GM23248 (cell line): Measurements from ENCODE around the gene SMPD3. TPM values are rescaled to one million over a fixed set of nuclear protein-coding genes. Genes with fewer than 3 reads are reported as not detected.

ENCODE experiments used
- DNase-seq: peaks from one replicate; pipeline ENCODE4 v3.0.0-alpha.2; 2015
- H2AFZ ChIP-seq: fragments of 200-600 bp; sonication (generic); 2 replicates; pipeline ENCODE4 v1.6.1; 2016; ENCODE audit warnings: antibody characterized with exemption
- H3F3A ChIP-seq: fragments of 200-600 bp; sonication (generic); 2 replicates; pipeline ENCODE4 v1.6.1; 2016; ENCODE audit warnings: mild to moderate bottlenecking, antibody characterized with exemption, mixed run types; ENCODE audit not compliant: insufficient read depth
- H3K27ac ChIP-seq: fragments of 200-600 bp; sonication (generic); 2 replicates; pipeline ENCODE4 v1.5.1; 2016; ENCODE audit warnings: mild to moderate bottlenecking
- H3K27me3 ChIP-seq: fragments of 200-600 bp; sonication (generic); replicated peaks from 2 replicates; pipeline ENCODE4 v1.6.1; 2016; ENCODE audit warnings: mild to moderate bottlenecking; ENCODE audit not compliant: insufficient read depth
- H3K36me3 ChIP-seq: fragments of 200-600 bp; sonication (generic); 2 replicates; pipeline ENCODE4 v1.6.1; 2016; ENCODE audit warnings: low read depth, mild to moderate bottlenecking
- H3K4me1 ChIP-seq: fragments of 200-600 bp; sonication (generic); 2 replicates; pipeline ENCODE4 v1.6.1; 2016; ENCODE audit warnings: mild to moderate bottlenecking; ENCODE audit not compliant: insufficient read depth
- H3K4me2 ChIP-seq: fragments of 200-600 bp; sonication (generic); one replicate; pipeline ENCODE4 v1.6.1; 2016; ENCODE audit warnings: mild to moderate bottlenecking; ENCODE audit not compliant: unreplicated experiment
- H3K4me3 ChIP-seq: fragments of 200-600 bp; sonication (generic); 2 replicates; pipeline ENCODE4 v1.5.1; 2016; ENCODE audit warnings: mild to moderate bottlenecking
- H3K79me2 ChIP-seq: fragments of 200-600 bp; sonication (generic); 2 replicates; pipeline ENCODE4 v1.6.1; 2016; ENCODE audit warnings: mild to moderate bottlenecking; ENCODE audit not compliant: insufficient read depth
- H3K9ac ChIP-seq: fragments of 200-600 bp; sonication (generic); 2 replicates; pipeline ENCODE4 v1.6.1; 2016; ENCODE audit warnings: mild to moderate bottlenecking
- H3K9me2 ChIP-seq: fragments of 200-600 bp; sonication (generic); 2 replicates; pipeline ENCODE4 v1.6.1; 2016; ENCODE audit warnings: mixed run types, mild to moderate bottlenecking, moderate library complexity; ENCODE audit not compliant: insufficient read depth
- H3K9me3 ChIP-seq: fragments of 200-600 bp; sonication (generic); one replicate; pipeline ENCODE4 v1.6.1; 2017; ENCODE audit warnings: low read depth
- H4K20me1 ChIP-seq: fragments of 200-600 bp; sonication (generic); 2 replicates; pipeline ENCODE4 v1.6.0; 2016; ENCODE audit not compliant: insufficient read depth
- EZH2 ChIP-seq: fragments of 200-600 bp; sonication (generic); IDR thresholded peaks from 2 replicates; pipeline ENCODE4 v1.6.1; 2018; ENCODE audit warnings: antibody characterized with exemption, mild to moderate bottlenecking; ENCODE audit not compliant: insufficient read depth, poor library complexity, severe bottlenecking
- EZH2phosphoT487 ChIP-seq: fragments of 200-600 bp; sonication (generic); IDR thresholded peaks from 2 replicates; pipeline ENCODE4 v1.6.1; 2018; ENCODE audit warnings: antibody characterized with exemption, moderate library complexity, mild to moderate bottlenecking, low read depth; ENCODE audit not compliant: insufficient read depth
- WGBS, 2 experiments: methylation state at CpG; one replicate each; pipeline ENCODE4 v1.1.6; 2015 to 2017; ENCODE audit warnings: low lambda C conversion rate in 2 of 2, low coverage in 1 of 2; ENCODE audit errors: missing lambda C conversion rate in 2 of 2; 5-methylcytosine and 5-hydroxymethylcytosine counted together
- in situ Hi-C: fragments of 300-500 bp; cut with MboI; formaldehyde crosslinking; loops from 2 replicates; pipeline ENCODE4 v1.15.0; 2020
- polyA plus RNA-seq: library from polyadenylated mRNA; unstranded; fragments of >200 nt; fragmentation: Nextera tagmentation; extraction: Ambion mirVana; gene quantifications from 2 replicates; pipeline ENCODE4 v1.2.1, GENCODE V29; 2016
- total RNA-seq: library from RNA; depleted of rRNA; stranded (reverse); fragments of >200 nt; shearing (Covaris generic); gene quantifications from 2 replicates; pipeline ENCODE4 v1.2.3, GENCODE V29; 2014

The SMPD3 gene
- total and polyA plus RNA-seq, 2 experiments from 2014 or later: 0.24 to 0.32 TPM

DNA sequence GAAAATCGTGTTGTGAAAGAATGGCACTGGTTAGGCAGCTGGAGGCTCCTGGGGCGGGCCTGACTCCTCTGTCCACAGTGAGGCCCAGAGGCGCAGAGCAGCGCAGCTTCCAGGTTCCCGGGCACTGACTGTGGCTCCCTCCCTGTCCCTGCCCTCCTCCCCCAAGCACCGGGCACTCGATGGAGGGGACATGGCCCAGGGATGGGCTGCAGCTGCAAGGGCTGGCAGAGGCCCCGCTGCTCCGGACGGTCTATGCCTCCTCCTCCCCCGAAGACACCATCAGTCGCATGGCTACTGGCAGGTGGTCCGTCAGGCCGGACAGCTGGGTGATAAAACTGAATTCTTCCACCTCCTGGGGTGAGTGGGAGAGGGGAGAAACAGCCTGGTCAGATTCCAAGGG lies 87.4 kb downstream of the SMPD3 start:
- Histone ChIP-seq H3K27me3 (no peaks in the 10 kb centered on the region), H3K4me1 (no peaks in the 10 kb centered on the region), H3F3A (0 out of 2 replicates have a peak, but pooled peaks cover 3% of the 10 kb centered on the region), H3K27ac (no peak overlapping the region), H3K9me2 (no peaks in the 10 kb centered on the region), H3K79me2 (no peaks in the 10 kb centered on the region), H3K9me3 (no peaks in the 10 kb centered on the region), H2AFZ (no peak overlapping the region), H3K9ac (no peak overlapping the region), H3K4me3 (no peak overlapping the region), H3K4me2 (no peak overlapping the region), H3K36me3 (no peaks in the 10 kb centered on the region), H4K20me1 (no peaks in the 10 kb centered on the region)
- 83 to 84% methylated on average over 14 of the region's 14 CpGs for WGBS, 2 experiments
- no peak for TF ChIP-seq EZH2
- DNase-seq: no peak
- in situ Hi-C loops: no loop called here

DNA sequence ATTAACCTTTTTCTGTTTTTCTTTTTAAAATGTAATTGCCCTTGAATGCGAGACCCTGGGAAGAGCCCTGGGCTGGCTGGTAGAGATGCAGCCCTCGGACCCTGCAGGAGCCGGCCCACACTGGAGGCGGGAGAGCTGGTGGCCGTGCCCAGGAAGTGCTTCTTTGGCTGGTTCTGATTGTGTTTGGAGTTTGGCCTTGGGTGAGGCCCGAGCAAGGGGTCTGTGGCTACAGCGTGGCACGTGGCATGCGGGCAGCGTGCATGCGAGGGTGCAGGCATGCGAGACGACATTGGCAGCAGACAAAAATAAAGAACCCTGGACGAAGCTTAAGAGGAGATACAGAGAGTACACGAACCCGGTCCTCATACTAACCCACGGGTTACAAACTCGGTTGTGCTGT lies 87.8 kb downstream of the SMPD3 start:
- no peak overlapping the region for H3K9ac ChIP-seq
- no peaks in the 10 kb centered on the region for H4K20me1 ChIP-seq
- WGBS, 2 experiments: 94 to 95% methylated on average over 18 of the region's 18 CpGs
- H3K4me1 ChIP-seq: no peaks in the 10 kb centered on the region
- no peak overlapping the region for H3K27ac ChIP-seq
- no peaks in the 10 kb centered on the region for H3K36me3 ChIP-seq
- H3K9me3 ChIP-seq: no peaks in the 10 kb centered on the region
- no peaks in the 10 kb centered on the region for H3K79me2 ChIP-seq
- no peak overlapping the region for H2AFZ ChIP-seq
- H3F3A ChIP-seq: 0 out of 2 replicates have a peak, but pooled peaks cover 3% of the 10 kb centered on the region
- H3K27me3 ChIP-seq: no peaks in the 10 kb centered on the region
- no peak for DNase-seq
- no peak for TF ChIP-seq EZH2phosphoT487
- TF ChIP-seq EZH2: no peak
- H3K4me3 ChIP-seq: no peak overlapping the region
- no peak overlapping the region for H3K4me2 ChIP-seq
- H3K9me2 ChIP-seq: no peaks in the 10 kb centered on the region
- in situ Hi-C loops: no loop called here

- H3K9me2 ChIP-seq: no peaks in the 10 kb centered on the region
- TF ChIP-seq EZH2phosphoT487: no peak
- H3F3A ChIP-seq: 0 out of 2 replicates have a peak, but pooled peaks cover 3% of the 10 kb centered on the region
- H3K27ac ChIP-seq: no peak overlapping the region
- H3K9me3 ChIP-seq: no peaks in the 10 kb centered on the region
- H3K4me1 ChIP-seq: no peaks in the 10 kb centered on the region
- H4K20me1 ChIP-seq: no peaks in the 10 kb centered on the region
- H3K27me3 ChIP-seq: no peaks in the 10 kb centered on the region
- H3K9ac ChIP-seq: no peak overlapping the region
- no peak overlapping the region for H2AFZ ChIP-seq
- H3K4me2 ChIP-seq: no peak overlapping the region
- H3K4me3 ChIP-seq: no peak overlapping the region
- 91 to 93% methylated on average over 20 to 23 of the region's 23 CpGs for WGBS, 2 experiments
- in situ Hi-C loops: no loop called here
- no peaks in the 10 kb centered on the region for H3K36me3 ChIP-seq
- no peak for DNase-seq
- no peaks in the 10 kb centered on the region for H3K79me2 ChIP-seq
These were observed 88.7 kb downstream of the SMPD3 start for GRCh38 chr16:68359398-68360191.

GRCh38 chr16:68358951-68359350 lies 89.4 kb downstream of the SMPD3 start:
- Histone ChIP-seq H3K9me3 (no peaks in the 10 kb centered on the region), H4K20me1 (no peaks in the 10 kb centered on the region), H3K4me1 (no peaks in the 10 kb centered on the region), H3F3A (0 out of 2 replicates have a peak, but pooled peaks cover 3% of the 10 kb centered on the region), H3K9ac (no peak overlapping the region), H3K9me2 (no peaks in the 10 kb centered on the region), H3K79me2 (no peaks in the 10 kb centered on the region), H3K4me3 (no peak overlapping the region), H3K4me2 (no peak overlapping the region), H2AFZ (no peak overlapping the region), H3K36me3 (no peaks in the 10 kb centered on the region), H3K27ac (no peak overlapping the region), H3K27me3 (no peaks in the 10 kb centered on the region)
- no peak for DNase-seq
- TF ChIP-seq EZH2 (no peak), EZH2phosphoT487 (no peak)
- in situ Hi-C loops: no loop called here
- 94 to 99% methylated on average over 8 to 13 of the region's 13 CpGs for WGBS, 2 experiments
